ENCODE data around the gene AGL. TPM values are rescaled to one million over a fixed set of nuclear protein-coding genes. Genes with fewer than 3 reads are reported as not detected.

Gene AGL
- total RNA-seq, 2 donors from 2014 or later, result 20.2 to 45.4 TPM

DNA sequence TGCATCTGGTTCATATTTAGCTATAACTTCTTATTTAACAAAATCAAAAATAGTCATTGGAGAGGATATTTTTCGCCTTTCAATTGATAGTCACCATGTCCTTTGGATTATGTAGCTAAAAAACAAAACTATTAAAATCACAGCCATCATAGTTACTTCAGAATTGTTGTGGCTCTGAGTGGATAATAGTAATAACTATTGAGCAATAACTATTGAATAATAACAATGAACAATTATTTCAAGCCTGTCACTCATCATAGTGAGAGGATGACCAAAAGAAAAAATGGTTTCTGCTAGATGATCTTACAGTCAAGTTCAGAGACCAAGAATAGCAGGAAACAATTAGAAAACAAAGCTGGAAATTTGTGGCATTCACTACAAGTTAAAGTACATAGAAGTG, 38.4 kb upstream of the AGL start:
- no peak for DNase-seq (ENCODE audit: low spot score)
- Histone ChIP-seq H3K4me1 (peaks cover 0 to 12% of the 10 kb centered on the region in 2 donors), H3K9me3 (no peaks in the 10 kb centered on the region), H3K36me3 (no peaks in the 10 kb centered on the region), H3K4me3 (no peak overlapping the region), H3K27me3 (no peaks in the 10 kb centered on the region), H3K27ac (no peak overlapping the region)
- TF ChIP-seq, protein P1, sequence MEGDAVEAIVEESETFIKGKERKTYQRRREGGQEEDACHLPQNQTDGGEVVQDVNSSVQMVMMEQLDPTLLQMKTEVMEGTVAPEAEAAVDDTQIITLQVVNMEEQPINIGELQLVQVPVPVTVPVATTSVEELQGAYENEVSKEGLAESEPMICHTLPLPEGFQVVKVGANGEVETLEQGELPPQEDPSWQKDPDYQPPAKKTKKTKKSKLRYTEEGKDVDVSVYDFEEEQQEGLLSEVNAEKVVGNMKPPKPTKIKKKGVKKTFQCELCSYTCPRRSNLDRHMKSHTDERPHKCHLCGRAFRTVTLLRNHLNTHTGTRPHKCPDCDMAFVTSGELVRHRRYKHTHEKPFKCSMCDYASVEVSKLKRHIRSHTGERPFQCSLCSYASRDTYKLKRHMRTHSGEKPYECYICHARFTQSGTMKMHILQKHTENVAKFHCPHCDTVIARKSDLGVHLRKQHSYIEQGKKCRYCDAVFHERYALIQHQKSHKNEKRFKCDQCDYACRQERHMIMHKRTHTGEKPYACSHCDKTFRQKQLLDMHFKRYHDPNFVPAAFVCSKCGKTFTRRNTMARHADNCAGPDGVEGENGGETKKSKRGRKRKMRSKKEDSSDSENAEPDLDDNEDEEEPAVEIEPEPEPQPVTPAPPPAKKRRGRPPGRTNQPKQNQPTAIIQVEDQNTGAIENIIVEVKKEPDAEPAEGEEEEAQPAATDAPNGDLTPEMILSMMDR (IDR thresholded peaks at IDR 0.05), result no peak

- H3K36me3 ChIP-seq, result no peaks in the 10 kb centered on the region
Measured at GRCh38 chr1:99814373-99814900, 35.7 kb upstream of the AGL start.

DNA sequence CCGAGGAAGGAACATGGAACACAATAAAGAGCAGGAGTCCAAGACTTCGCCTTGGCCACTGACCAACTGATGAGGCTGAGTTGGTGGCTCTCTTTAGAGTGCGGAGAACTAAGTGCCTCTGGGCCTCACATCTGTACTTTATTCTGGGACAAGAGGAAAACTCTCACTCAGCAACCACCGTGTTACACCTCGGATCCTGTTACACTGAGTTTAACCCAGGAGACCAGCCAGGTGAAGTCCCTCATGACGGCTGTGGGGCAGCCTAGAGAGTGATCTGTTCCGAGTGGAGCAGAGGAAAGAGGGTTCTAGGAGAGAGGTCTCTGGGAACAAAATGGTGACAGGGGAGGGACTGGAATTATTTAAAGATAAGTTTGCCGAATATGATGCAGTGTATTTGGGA, 33.5 kb upstream of the AGL start:
- H3K27ac ChIP-seq, result no peak overlapping the region
- no peak overlapping the region for H3K4me3 ChIP-seq
- H3K9me3 ChIP-seq, result no peaks in the 10 kb centered on the region
- H3K4me1 ChIP-seq, result peaks cover 0 to 4% of the 10 kb centered on the region in 2 donors
- TF ChIP-seq, protein P1 (IDR thresholded peaks at IDR 0.05), result no peak
- no peak for DNase-seq (ENCODE audit: low spot score)
- no peaks in the 10 kb centered on the region for H3K36me3 ChIP-seq
- H3K27me3 ChIP-seq, result no peaks in the 10 kb centered on the region

More at GRCh38 chr1:99814373-99814900, 35.7 kb upstream of the AGL start:
- Histone ChIP-seq H3K27ac (no peak overlapping the region), H3K27me3 (no peaks in the 10 kb centered on the region), H3K4me1 (peaks cover 0 to 4% of the 10 kb centered on the region in 2 donors), H3K9me3 (no peaks in the 10 kb centered on the region), H3K4me3 (no peak overlapping the region)
- TF ChIP-seq, protein P1 (IDR thresholded peaks at IDR 0.05), result no peak
- DNase-seq (ENCODE audit: low spot score), result no peak

DNA sequence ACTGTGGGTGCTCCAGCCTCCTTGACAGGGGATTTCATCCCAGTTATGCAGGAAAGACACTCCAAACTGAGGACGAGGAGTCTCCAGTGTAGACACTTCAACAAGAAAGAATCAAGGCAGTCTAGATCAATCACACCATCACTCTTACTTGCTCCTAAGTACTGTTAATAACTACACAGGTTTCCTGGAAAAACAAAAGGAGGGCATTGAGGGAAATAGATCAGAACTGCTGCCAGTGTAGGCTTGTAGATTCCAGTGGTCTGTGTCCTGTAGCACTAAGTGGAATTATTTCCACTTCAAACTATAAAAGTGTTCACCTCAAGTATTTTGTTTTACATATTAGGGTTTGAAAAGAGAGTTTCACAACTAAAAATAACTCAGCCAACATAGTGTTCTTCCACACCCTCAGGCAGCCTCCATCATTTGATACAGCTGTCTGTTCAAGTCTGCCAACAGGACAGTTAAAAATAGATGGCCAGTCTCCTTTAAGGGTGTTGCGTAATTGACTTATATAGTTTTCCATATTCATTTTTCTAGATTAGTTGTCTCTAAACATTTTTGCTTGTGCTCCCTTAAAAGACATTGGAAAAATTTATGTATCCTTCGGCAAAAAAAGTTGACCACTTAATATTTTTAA, 32.0 kb upstream of the AGL start:
- Histone ChIP-seq H3K36me3 (no peaks in the 10 kb centered on the region), H3K4me3 (no peak overlapping the region), H3K27ac (peak overlapping the region; percentile 55 to 60), H3K4me1 (peaks cover 0 to 4% of the 10 kb centered on the region in 2 donors), H3K27me3 (no peaks in the 10 kb centered on the region), H3K9me3 (no peaks in the 10 kb centered on the region)
- TF ChIP-seq, protein P1 (IDR thresholded peaks at IDR 0.05), result no peak
- no peak for DNase-seq (ENCODE audit: low spot score)

DNA sequence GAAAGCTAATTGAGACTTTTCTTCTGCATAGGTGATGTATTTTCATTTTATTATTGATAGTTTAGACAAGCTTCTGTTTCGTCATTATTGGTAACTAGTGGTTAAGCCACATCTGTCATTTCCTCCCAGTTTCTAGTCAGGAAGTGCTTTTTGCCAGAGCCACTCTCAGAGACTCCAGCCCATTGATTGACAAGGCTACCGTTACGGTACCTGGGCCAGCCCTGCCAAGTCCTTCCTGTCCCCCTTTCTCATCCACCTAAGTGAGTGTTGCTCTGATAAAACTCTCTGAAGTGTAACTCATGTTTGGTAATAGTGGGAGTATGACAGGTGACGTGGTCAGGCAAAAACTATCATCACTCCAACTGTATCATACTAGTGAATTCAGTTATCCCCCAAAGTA, 29.6 kb upstream of the AGL start:
- Histone ChIP-seq H3K9me3 (peaks cover 0 to 4% of the 10 kb centered on the region in 2 donors), H3K27me3 (no peaks in the 10 kb centered on the region), H3K36me3 (no peaks in the 10 kb centered on the region), H3K4me1 (peaks cover 0 to 4% of the 10 kb centered on the region in 2 donors), H3K27ac (no peak overlapping the region), H3K4me3 (no peak overlapping the region)
- DNase-seq (ENCODE audit: low spot score), result no peak
- TF ChIP-seq, protein P1 (IDR thresholded peaks at IDR 0.05), result no peak

DNA sequence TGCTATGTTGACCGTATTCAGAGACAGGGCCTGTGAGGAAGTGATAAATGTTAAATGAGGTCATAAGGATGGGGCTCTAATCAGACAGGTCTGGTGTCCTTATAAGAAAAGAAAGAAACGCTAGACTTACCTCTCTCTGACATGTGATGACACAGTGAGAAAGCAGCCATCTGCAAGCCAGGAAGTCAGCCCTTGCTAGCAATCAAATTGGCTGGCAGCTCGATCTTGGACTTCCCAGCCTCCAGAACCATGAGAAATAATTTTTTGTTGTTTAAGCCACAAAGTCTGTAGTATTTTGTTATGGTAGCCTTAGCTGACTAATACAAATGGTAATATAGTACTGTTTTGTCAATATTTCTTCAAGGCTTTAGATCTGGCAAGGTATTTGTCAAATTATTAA, 25.1 kb upstream of the AGL start:
- no peaks in the 10 kb centered on the region for H3K27me3 ChIP-seq
- no peaks in the 10 kb centered on the region for H3K4me1 ChIP-seq
- DNase-seq (ENCODE audit: low spot score), result no peak
- peaks cover 0 to 4% of the 10 kb centered on the region in 2 donors for H3K9me3 ChIP-seq
- H3K36me3 ChIP-seq, result no peaks in the 10 kb centered on the region
- TF ChIP-seq, protein P1 (IDR thresholded peaks at IDR 0.05), result no peak
- no peak overlapping the region for H3K4me3 ChIP-seq
- H3K27ac ChIP-seq, result no peak overlapping the region
